Measurements from ENCODE around the gene ATXN7L3.
"Not testable (repeated sequence)": the region's sequence is repeated elsewhere in the genome, so short reads cannot be mapped to it uniquely, and the experiment has no call there.

Gene ATXN7L3, protein sequence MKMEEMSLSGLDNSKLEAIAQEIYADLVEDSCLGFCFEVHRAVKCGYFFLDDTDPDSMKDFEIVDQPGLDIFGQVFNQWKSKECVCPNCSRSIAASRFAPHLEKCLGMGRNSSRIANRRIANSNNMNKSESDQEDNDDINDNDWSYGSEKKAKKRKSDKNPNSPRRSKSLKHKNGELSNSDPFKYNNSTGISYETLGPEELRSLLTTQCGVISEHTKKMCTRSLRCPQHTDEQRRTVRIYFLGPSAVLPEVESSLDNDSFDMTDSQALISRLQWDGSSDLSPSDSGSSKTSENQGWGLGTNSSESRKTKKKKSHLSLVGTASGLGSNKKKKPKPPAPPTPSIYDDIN

DNA sequence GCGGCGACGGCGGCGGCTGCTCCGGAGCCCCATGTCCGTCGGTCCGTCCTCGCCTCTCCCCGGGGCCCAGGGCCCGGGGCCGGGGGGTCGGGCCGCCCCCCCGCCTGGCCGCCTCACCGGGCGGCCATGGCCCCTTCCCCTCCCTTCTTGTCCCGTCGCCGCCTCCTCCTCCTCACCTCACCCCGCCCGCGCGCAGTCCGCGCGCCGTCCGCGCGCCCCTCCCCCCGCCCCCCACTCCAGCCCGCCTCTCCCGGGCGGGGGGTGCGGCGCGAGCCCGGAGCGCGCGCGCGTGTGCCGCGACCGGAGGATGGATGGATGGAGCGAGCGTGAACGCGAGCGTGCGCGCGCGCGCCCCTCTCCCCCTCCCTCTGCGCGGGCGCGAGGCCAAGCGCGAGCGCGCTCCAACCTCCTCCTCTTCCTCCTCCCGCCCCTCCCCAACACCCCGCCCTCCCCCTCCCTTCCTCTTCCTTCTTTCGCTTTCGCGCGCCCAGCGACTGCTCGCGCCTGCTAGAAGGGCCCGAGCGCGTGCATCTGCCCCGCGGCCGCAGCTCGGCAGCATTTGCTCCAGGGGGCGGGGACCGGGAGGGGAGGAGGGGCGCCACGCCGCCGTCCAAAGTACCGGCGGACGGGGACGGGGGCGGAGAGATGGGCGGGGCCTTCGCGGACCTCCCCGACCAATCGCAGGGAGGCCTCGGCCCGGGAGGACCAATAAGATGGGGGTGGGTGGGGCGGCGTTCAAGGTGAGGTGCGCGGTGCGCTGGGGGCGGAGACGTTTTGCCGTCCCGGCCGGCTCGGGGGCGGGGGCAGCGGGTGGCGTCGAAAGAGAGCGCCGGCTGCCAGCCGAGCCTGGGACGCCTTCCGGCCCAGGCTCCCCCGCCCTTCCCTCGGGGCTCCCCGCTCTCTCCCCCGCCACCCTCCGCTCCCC is at the start of gene ATXN7L3:
TSS of gene ATXN7L3 (minus strand) at position 332 of the 925 bp plus-strand sequence. CDS start 1,814 bp downstream, outside the sequence.
- DNase-seq = peak; percentile 40 to 78

DNA sequence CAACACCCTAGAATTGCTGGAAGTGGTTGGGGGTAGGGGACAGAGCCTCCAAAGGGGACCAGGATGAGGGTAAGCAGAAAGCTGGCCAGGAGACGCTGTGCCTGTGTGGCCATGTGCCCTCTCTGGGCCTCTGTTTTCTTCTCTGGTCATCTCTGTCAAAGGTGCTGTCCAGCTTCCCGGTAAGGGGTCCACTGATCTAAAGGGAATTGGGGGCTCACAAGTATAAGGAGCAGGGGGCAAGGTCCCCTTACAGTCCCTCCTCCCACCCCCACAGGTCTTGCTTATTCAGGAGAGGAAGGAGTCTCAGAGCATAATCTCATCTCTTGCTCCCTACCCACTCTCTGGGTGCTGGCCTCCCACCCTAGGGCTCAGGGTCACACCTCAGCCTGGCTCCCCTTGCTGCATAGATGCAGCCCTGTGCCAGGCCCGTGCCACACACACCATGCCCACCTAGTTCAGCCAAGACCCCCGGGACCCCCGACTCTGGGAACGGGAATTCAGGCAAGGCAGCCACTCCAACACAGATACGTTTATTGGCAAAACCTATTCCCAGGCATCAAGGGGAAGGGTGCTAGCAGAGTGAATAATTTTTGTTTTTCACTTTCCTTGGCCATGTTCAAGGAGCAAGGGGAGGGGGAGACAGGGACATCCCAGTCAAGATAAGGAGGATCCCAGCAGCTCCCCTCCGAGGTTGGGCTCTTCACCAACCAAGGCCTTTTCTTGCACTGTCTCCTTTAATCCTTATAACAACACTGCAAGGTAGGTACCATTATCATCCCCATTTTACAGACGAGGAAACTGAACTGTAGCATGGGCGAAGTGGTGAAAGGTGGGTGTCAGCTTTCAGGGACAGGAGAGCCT is 48.4 kb upstream of the ATXN7L3 start:
- DNase-seq = no peak

DNA sequence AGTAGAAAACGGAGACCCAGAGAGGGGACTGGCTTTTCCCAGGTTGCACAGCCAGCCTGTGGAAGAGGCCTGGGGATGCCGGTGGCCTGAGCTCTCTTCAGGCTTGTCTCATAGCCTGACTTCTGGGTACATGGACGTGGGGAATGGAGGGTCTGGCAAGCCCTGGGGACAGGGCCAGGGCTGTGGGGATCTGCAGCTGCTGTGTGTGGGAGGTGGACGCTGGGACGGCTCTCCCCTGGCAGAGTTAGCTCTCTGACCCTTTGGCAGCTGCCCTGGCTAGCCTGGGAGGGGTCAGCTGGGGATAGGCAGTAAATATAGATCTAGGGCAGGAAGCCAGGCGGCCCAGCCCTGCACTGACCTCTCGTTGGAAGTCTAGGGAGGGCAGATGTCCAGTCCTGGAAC is 47.8 kb upstream of the ATXN7L3 start:
- DNase-seq = no peak

DNA sequence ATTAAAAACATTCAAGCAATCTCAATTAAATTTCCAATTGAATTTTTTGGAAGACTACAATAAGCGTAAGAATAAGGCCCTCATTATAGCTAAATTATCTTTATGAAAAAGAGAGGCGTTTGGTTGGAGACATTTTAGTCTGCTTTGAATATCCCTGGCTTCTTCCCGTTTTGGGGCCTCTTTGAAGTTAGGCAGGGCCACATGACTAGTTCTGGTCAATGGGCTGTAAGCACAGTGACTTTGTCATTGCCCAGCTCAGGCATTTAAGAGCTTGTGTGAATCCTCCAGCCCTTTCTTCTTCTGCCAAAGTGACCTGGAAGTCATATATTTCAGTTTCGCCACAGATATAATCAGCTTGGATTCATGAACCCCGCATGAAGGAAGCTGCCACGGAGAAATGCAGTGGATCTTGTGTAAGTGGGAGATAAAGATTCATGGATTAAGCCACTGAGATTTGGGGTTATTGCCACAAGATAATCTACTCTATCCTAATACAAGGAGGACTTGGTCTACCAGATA is 41.5 kb upstream of the ATXN7L3 start:
- no peak for DNase-seq

DNA sequence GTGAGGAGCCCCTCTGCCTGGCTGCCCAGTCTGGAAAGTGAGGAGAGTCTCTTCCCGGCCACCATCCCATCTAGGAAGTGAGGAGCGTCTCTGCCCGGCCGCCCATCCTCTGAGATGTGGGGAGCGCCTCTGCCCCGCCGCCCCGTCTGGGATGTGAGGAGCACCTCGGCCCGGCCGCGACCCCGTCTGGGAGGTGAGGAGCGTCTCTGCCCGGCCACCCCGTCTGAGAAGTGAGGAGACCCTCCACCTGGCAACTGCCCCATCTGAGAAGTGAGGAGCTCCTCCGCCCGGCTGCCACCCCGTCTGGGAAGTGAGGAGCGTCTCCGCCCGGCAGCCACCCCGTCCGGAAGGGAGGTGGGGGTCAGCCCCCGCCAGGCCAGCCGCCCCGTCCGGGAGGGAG is 38.2 kb upstream of the ATXN7L3 start:
- not testable (repeated sequence) for DNase-seq

DNA sequence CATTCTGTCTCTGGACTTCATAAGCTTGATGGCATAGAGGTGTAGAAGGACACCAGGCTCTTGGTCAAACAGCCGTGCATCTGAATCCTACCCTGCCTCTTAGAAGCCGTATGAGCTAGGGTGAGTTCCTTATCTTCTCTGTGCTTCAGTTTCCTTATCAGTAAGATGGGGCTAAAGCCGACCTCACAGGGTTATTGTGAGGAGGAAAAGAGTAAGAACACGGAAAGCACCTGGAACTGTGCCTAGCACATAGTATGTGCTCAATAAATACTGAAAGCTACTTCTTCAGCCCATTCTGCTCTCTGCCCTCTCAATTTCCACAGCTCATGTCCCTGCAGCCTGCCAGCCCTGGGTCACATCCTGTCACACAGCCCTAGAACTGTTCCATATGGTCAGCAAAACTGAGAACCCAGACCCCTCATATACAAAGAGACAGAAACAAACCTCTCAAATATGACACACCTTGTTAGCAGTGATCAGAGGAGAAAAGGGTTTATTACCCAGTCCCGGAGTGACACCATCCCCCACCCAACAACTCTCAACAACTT is 36.8 kb upstream of the ATXN7L3 start:
- DNase-seq = no peak

DNA sequence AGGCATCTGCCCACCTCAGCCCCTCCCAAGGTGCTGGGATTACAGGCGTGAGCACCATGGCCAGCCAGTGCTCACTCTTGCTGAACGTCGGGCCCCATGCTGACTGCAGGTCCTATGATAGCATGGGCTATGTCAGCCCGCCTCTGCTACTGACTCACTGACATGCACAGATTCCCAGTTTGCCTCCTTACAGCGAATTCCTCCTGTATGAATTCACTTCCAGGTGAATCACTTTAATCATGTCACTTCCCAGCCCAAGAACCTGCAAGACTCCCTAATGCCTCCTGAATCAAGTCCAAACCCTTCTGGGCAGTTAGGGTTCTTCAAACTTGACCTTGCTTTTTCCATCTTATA is 35.9 kb upstream of the ATXN7L3 start:
- no peak for DNase-seq

DNA sequence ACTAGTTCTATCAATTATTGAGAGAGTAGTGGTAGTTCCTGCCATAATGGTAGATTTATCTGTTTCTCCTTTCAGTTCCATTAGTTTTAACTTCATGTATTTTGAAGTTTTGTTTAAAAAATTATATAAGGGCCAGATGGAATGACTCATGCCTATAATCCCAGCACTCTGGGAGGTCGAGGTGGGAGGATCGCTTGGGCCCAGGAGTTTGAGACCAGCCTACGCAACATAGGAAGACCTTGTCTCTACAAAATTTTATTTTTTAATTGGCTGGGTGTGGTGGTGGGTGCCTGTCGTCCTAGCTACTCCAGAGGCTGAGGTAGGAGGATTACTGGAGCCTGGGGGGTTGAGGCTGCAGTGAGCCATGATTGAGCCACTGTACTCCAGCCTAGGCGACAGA is 33.9 kb upstream of the ATXN7L3 start:
- no peak for DNase-seq

DNA sequence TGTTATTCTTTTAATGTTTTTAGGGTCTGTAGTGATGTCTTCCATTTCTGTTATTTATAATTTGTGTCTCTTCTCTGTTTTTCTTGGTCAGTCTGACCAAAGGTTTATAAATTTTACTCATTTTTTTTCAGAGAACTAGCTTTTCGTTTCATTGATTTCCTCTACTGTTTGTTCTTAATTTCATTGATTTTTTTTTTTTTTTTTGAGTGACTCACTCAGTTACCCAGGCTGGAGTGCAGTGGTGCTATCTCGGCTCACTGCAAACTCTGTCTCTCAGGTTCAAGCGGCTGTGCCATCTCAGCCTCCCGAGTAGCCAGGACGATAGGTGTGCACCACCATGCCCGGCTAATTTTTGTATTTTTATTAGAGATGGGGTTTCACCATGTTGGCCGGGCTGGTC is 32.4 kb upstream of the ATXN7L3 start:
- no peak for DNase-seq

DNA sequence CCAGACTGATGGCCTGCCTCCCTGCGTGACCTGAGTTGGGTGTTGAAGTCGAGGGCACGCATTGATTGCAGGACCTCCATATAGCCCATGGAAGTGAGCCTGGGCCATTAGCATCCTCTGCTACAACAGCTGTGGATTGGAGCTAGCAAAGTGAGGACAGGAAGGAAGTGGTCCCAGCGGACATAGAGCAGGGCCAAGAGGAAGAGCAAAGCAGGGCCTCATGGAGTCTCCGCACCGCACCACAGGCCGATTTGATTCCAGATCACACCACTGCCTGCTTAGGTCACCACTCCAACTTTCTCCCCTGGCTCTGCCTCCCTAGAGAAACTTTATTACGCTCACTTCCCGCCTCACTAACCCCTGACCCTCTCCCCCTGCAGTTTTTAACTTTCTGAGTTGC is 30.5 kb upstream of the ATXN7L3 start:
- no peak for DNase-seq

DNA sequence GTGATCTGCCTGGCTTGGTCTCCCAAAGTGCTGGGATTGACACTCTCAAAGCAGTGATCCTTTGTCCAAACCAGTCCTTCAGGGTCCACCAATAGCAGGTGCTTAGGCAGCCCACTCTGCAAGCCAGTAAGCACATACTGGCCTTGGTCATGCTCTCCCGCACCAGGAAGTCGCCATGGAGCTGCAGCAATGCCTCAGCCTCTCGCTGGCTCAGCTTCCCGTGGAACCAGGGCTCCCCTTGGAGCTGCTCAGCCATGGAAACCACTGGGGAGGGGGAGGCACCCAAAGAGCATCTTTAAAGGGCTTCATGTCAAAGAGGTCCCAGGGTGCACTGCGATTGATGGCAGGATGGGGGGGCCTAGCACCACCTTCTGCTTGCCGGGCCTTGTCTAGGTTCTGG is 29.4 kb upstream of the ATXN7L3 start:
- no peak for DNase-seq

DNA sequence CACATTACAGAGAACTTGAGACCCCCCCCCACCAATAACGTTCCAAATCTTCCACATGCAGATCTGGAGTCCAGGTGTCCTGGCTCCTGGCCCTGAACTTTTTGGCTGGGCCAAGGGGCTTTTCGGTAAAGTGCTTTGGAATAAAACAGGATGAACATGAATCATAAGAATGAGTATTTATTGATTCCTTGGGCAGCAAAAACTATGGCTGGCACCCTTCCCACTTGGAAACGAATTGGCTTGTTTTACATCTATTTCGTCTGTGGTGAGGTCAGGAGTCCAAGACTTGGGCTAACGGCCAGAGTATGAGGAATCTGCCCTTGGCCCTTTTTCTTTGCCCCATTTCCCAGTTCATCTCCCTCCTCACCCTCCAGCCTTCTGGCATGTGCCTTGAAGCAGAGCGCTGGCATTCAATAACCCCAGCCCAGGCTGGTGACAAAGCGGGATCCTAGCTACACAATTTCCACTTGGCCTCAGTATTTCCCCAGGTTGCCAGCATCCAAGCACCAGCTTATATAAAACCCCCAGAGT is 23.9 kb upstream of the ATXN7L3 start:
- DNase-seq = peak in 1 of 2 experiments; percentile 24

DNA sequence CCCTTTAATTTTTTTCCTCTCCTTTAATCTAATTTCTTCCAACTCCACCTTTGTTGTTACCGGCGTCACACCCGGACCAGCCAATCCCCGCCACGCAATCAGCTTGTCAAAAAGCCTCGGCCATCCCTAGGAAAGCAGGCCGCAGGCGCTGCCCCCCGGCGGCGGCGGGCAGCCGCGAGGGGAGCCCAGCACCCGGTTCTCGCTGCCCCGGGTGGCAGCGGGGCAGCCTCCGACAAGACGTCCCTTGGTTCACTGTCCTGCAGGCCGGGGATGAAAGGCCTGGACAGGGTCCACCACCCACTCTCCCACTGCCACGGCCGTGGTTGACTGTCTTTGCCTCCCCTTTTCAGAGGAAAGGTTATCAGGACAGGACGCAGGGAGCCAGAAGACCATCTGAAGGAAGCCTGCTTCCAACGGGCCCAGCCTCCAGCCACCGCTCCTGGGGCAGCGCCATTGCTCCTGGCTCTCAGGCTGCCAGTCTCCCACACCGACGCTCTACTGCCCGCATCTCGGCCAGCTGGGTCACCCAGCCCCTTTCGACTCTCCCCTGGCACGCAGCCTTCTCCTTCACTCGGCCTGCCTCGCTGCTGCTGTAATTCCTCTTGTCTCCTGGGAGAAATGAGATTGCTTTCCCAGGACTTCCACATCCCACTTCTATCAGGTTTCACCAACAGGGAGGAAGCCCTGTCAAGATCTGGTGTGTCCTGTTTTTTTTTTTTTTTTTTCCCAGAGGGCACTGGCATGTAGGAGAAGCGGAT is 22.6 kb upstream of the ATXN7L3 start:
- DNase-seq = peak in 1 of 2 experiments; percentile 80

DNA sequence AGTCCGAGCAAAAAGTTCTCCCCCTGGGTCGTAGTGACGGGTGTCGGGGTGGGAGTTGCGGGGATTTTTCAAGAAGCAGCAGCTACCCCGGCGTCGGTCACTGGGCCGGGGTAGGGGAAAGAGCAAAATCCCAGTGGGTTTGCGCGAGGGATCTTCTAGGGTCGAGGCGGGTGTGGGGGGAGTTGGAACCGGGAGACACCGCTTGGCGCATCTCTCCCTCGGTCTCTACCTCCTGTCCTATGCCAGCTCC is 22.1 kb upstream of the ATXN7L3 start:
- DNase-seq = no peak

DNA sequence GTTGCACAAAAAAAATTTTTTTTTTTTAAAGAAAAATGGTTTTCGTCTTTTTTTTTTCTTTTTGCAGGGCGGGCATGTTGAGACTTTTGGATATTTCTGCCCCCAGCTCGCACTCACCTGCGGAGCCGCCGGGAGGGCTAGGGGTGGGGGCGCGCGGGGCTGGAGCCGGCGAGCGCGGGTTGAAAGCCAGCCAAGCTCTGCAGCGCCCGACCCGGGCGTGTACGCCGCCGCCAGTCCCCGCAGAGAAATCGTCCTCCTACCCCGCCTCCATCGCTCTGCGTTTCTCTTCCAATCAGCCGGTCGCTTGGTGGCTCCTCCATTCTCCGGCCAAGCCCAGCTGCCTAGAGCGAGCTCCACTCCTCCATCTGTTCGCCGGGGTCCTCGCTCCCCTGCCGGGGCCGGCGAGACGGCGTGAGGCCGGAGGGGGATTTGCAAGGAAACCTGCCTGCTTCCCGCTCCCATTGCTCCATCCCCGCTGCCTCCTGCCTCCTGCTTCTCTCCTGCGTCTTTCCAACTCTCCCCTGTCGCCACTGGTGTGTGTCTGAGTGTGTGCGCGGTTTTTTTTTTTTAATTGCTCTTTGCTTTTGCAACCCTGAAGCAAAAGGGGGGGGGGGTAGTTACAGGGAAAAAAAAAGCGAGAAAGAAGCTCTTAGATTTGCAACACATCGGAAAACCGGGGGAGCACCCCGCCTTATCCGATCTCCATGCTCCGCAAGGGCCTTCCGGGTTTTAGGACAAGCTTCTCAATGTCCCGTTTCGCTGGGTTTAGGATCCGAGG is 21.6 kb upstream of the ATXN7L3 start:
- DNase-seq = peak in 1 of 2 experiments; percentile 62

DNA sequence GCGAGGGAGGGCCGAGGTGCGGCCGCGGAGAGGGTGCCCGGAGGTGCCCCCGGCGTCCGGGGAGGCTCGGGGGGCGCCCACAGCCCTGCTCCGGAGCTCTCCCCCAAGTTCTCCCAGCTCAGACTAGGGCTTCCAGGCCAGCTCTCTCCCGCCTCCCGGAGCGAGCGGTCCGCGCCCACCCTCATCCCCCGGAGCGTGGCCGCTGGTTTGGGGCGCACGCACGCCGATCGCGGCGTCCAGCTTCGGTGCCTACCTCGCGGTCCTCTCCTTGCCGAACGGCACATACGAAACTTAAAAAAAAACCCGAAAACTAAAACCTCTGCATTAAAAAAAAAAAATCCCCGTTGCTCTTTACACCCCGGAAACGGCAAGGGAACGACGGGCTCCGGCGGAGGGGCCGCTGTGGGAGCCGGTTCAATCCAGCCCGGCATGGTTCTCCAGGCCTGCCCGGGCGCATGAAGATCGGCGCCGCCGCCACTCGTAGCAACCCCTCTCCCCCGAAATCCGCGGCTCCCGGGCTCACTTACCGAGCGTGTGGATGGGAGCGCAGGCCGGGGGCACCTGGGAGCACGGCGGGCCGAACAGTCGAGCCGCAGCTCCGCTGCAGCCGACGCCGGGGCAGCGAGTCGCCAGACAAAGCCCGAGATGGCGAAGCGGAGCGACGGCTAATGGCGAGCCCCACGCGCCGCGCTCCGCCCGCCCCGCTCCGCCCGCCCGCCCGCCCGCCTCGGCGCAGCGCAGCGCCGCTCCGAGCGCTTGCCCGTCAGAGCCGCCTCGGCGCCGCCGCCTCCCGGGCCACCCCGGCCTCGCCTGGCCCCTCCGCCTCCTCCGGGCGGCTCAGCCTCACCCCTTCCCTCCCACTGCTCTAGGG is 20.8 kb upstream of the ATXN7L3 start:
- no peak for DNase-seq

DNA sequence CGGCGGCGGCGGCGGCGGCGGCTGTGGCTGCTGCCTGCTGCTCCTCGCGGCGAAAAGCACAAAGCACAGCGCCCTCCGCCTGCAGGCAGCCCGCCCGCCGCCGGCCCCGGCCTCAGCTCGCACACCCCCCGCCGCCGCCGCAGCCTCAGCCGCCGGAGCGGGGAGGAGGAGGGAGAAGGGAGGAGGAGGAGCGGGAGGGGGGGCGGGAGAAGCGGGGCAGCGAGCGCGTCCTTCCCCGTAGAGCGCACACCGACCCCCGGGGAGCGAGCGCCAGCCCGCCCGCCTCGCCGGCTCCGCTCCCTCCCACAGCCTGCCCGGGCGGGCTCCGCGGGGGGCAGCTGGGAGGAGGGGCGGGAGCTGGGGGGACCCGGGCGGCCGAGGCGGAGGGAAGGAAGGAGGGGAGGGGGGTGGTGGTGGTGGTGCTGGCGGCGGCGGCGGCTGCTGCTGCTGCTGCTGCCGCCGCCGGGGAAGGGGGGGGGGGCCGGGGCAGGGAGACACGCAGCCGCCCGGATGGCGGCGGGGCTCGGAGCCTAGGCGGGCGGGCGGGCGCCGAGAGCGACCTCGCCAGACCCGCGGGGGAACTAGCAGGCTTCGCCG is 20.0 kb upstream of the ATXN7L3 start, which contains the start of gene UBTF:
TSS of gene UBTF (minus strand) at position 60 of the 597 bp plus-strand sequence. CDS start 1,446 bp downstream, outside the sequence.
- no peak for DNase-seq

DNA sequence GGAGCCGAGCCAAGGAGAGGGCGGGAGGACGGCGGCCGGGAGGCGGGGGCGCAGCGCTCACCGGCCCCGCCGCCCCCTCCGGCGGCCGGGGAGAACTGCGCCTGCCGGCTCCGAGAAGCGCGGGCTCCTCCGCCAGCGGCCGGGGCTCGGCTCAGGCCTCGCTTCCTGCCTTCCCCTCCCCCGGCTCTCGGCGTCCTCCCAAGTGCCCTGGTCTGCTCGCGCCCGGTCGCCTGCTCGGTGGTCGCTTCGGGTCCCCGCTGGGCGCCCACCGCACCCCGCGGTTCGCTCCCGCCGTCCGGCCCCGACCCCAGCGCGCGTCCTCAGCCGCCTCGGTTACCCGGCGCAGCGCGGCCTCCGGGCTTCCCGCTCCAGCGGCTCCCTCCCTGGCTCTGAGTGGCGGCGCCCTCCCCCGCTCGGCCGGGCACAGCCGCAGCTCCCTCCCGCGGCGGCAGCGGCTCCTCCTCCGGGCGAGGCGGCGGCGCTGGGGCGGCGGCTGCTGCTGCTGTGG is 19.5 kb upstream of the ATXN7L3 start:
- no peak for DNase-seq

All from cerebellar nuclear complex (tissue), 1 donor.